SK-N-DZ (cell line): ENCODE measurements around the gene EIF1.
"Not testable (repeated sequence)": the region's sequence is repeated elsewhere in the genome, so short reads cannot be mapped to it uniquely, and the experiment has no call there.

Source experiments
- DNase-seq: peaks from one replicate; pipeline ENCODE4 v3.0.0-alpha.2; 2015; ENCODE audit warnings: low spot score

The EIF1 gene

GRCh38 chr17:41700843-41701242 lies 12.2 kb downstream of the EIF1 start:
- not testable (repeated sequence) for DNase-seq

- no peak for DNase-seq
Observed at GRCh38 chr17:41702712-41703111, 14.0 kb downstream of the EIF1 start.

GRCh38 chr17:41705271-41705991 lies 16.7 kb downstream of the EIF1 start:
- DNase-seq: peak; percentile 54

GRCh38 chr17:41707803-41708669 lies 19.4 kb downstream of the EIF1 start:
- DNase-seq: no peak

- DNase-seq: peak; percentile 74
Observed at GRCh38 chr17:41710472-41711090, 21.9 kb downstream of the EIF1 start.

- DNase-seq: no peak
Observed at GRCh38 chr17:41711669-41712400, 23.1 kb downstream of the EIF1 start, which contains the start of gene GAST. TSS of gene GAST (plus strand) at chr17:41712331. CDS start at chr17:41715437, 3,106 bp downstream.

GRCh38 chr17:41717408-41718286 lies 29.0 kb downstream of the EIF1 start:
- no peak for DNase-seq

GRCh38 chr17:41718287-41718645 lies 29.6 kb downstream of the EIF1 start:
- DNase-seq: no peak

- no peak for DNase-seq
Observed at GRCh38 chr17:41722231-41722630, 33.5 kb downstream of the EIF1 start.

- DNase-seq: no peak
Observed at GRCh38 chr17:41723801-41724475, 35.3 kb downstream of the EIF1 start.

GRCh38 chr17:41724476-41725050 lies 35.9 kb downstream of the EIF1 start:
- DNase-seq: no peak

- no peak for DNase-seq
Observed at GRCh38 chr17:41725134-41725533, 36.4 kb downstream of the EIF1 start.

GRCh38 chr17:41728056-41728455 lies 39.4 kb downstream of the EIF1 start:
- no peak for DNase-seq

GRCh38 chr17:41730479-41730878 lies 41.8 kb downstream of the EIF1 start:
- no peak for DNase-seq

GRCh38 chr17:41731836-41732235 lies 43.2 kb downstream of the EIF1 start:
- no peak for DNase-seq

- no peak for DNase-seq
Observed at GRCh38 chr17:41733348-41734138, 44.9 kb downstream of the EIF1 start.

GRCh38 chr17:41734139-41734948 lies 45.7 kb downstream of the EIF1 start, which contains the start of gene HAP1:
TSS of gene HAP1 (minus strand) at chr17:41734643. CDS start at chr17:41734634, 9 bp downstream.
- DNase-seq: peak; percentile 52

- no peak for DNase-seq
Observed at GRCh38 chr17:41734949-41735313, 46.2 kb downstream of the EIF1 start.
